ENCODE measurements around the gene KLHDC9.

KLHDC9 gene, protein sequence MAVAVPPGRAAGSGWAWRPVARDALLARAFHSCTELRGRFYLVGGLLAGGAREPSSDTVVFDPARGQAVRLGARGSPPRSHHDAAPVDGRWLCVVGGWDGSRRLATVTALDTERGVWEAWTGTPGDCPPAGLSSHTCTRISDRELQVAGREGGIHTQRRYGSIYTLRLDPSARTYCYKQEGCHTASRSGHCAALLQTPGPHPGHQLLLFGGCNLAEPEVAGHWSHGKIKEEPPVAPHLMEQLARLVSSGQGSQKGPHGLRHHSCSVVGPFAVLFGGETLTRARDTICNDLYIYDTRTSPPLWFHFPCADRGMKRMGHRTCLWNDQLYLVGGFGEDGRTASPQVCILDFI

DNA sequence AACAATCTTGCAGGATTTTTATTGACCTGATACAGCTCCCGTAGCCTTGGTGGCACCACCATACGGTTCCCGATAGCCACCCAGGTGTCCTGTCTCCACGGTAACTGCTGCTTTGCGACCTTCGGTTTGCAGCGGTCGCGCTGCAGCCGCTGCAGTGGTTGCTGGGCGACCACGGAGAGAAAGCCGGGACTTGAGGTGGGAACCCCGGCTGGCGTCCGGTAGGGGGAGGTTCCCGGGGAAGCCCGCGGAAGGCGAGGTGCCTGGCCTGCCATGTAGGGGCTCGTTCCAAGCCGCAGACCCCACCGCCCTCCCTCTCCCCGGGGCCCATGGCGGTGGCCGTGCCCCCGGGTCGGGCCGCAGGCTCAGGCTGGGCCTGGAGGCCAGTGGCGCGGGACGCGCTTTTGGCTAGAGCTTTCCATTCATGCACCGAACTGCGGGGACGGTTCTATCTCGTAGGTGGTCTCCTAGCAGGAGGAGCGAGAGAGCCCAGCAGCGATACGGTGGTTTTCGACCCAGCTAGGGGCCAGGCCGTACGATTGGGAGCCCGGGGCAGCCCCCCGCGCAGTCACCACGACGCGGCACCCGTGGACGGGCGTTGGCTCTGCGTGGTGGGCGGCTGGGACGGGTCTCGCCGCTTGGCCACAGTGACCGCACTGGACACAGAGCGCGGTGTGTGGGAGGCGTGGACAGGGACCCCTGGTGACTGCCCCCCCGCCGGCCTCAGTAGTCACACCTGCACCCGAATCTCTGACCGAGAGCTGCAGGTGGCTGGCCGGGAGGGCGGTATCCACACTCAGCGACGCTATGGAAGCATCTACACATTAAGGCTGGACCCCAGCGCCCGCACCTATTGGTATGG lies at the start of gene KLHDC9:
Gene KLHDC9, plus strand, starts transcription at position 152 of the 859 bp plus-strand sequence. Its CDS starts 175 bp downstream, at position 327.
- peak within 1 kb of the TSS; percentile 75 for H3K27ac ChIP-seq
- peak; percentile 84 for TF ChIP-seq ZFX (IDR thresholded peaks at IDR 0.05)
- TF ChIP-seq, protein P1, sequence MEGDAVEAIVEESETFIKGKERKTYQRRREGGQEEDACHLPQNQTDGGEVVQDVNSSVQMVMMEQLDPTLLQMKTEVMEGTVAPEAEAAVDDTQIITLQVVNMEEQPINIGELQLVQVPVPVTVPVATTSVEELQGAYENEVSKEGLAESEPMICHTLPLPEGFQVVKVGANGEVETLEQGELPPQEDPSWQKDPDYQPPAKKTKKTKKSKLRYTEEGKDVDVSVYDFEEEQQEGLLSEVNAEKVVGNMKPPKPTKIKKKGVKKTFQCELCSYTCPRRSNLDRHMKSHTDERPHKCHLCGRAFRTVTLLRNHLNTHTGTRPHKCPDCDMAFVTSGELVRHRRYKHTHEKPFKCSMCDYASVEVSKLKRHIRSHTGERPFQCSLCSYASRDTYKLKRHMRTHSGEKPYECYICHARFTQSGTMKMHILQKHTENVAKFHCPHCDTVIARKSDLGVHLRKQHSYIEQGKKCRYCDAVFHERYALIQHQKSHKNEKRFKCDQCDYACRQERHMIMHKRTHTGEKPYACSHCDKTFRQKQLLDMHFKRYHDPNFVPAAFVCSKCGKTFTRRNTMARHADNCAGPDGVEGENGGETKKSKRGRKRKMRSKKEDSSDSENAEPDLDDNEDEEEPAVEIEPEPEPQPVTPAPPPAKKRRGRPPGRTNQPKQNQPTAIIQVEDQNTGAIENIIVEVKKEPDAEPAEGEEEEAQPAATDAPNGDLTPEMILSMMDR (conservative IDR thresholded peaks at IDR 0.05), result no peak

DNA sequence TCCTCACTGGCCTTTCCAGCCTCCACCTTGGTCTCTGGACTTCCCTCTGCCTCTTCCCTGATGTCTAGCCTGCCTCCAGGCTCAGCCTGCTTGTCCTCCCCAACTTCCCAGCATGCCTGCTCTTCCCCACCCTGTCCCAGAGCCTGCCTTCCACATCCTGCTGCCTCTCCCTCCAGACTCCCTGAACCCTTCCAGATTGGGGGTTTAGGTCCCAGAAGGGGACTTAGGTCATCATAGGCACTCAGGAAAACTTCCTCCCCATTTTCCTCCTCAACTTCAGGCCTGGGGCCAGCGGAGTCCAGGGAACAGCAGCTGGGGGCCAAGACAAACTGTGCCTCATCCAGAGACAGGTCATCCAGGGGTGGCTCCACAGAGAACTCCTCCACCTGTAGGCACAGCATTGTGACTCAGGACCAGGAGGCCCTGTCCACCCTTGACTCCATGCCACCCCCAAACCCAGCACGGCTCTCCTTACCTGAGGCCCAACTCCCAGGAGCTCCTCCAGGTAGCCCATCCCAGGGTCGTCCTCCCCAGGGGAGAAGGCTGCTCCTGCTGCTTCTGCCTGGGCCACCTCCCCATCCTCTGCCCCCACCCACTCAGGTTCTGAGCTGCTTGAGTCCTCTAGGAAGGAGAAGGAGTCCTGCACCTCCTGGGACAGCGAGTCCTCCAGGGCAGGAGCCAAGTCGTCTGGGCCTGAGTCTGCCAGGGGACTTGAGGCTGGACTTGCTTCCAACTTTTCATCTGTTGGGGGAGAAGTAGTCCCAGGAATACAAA lies 49.0 kb upstream of the KLHDC9 start:
- no peak overlapping the region for H3K27ac ChIP-seq
- TF ChIP-seq, protein P1 (conservative IDR thresholded peaks at IDR 0.05), result no peak
- TF ChIP-seq ZFX (IDR thresholded peaks at IDR 0.05), result no peak

DNA sequence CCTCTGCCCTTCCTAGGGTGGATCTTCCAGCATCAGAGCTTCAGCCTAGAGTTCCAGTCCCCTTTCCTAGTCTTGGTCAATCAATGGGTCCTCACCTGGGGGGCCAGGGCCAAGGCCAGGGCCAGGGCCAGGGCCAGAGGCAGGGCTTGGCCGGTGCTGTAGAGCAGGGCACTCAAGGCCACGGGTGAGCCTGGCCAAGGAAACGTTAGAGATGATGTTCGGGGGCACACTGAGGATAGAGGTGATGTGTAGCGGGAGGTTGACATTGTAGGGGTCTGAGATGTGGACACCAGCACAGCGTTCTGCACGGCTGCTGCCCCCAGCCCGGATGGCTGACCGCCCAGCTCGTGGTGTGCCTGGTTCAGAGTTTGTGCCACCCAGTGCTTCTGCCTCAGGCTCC lies 46.9 kb upstream of the KLHDC9 start:
- no peak for TF ChIP-seq ZFX (IDR thresholded peaks at IDR 0.05)
- TF ChIP-seq, protein P1 (conservative IDR thresholded peaks at IDR 0.05), result no peak
- no peak overlapping the region for H3K27ac ChIP-seq

DNA sequence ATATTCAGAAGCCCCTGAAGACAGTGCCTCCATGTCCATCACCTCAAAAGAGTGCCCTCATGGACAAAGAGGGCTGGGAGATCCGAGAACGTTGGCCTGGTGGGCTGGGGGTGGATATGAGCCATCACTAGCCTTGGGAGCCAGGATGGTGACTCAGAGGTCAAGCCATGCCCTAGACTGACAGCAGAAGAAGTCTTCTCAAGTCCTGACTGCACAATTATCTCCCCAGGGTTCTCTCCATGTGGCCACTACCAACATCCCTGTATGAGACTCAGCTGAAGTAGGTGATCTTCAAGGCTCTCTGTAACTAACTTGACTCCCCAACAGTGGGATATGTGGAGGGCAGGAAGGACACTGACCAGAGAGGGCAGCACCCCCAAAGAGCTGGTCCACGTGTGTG lies 45.3 kb upstream of the KLHDC9 start:
- no peak for TF ChIP-seq ZFX (IDR thresholded peaks at IDR 0.05)
- TF ChIP-seq, protein P1 (conservative IDR thresholded peaks at IDR 0.05), result no peak
- no peak overlapping the region for H3K27ac ChIP-seq

DNA sequence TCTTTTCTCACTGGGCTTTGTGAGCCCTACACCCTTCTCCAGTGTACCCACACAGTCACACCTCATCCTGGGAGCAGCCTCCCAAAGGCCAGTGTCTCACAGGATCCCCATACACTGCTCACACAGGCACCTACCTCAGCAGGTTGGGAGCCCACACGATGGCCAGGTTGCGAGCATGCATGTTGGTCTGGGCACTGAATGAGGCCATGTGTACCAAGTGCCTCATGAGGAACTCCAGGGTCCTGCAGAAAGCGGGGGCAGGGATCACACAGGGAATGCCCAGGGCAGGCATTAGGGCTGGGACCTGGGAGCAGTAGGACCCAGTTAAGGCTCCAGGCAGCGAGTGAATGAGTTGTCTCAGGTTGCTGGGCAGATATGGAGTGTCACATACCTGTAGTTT lies 43.9 kb upstream of the KLHDC9 start:
- TF ChIP-seq ZFX (IDR thresholded peaks at IDR 0.05), result no peak
- TF ChIP-seq, protein P1 (conservative IDR thresholded peaks at IDR 0.05), result no peak
- no peak overlapping the region for H3K27ac ChIP-seq

DNA sequence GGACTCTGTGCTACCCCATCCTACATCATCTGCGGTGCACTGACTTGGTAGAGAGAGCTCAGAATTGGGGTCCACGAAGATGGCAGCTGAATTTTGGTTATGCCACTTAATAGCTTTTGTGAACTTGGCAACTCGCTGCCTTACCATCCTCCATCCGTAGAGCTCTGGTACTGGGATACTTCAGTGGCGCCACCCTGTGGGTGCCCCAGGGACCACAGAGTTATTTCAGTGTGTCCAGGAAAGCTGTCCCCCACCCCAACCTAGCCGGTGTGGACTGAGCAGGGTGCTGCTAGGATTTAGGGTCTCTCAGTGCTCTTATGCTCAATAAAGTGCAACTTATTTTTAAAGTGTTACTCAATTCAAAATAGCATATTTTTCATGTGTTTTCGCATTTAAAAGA lies 43.4 kb upstream of the KLHDC9 start:
- H3K27ac ChIP-seq, result no peak overlapping the region
- TF ChIP-seq ZFX (IDR thresholded peaks at IDR 0.05), result no peak

DNA sequence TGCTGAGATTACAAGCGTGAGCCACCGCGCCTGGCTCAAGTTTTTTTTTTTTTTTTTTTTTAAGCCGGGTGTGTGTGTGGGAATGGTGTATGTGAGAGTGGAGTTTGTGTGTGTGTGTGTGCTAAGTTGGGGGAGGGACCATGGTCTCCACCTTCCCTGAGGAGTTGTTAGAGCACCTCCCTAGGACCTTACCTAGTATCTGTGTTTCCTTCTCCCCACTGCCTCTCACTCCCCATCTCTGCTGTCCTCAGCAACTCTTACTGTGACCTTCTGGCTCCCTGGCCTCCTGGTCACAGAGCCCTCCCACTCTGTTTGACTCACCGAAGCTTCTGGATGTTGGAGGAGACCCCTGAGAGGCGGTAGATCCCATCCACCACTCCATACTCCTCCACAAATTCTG lies 38.9 kb upstream of the KLHDC9 start:
- no peak for TF ChIP-seq ZFX (IDR thresholded peaks at IDR 0.05)
- TF ChIP-seq, protein P1 (conservative IDR thresholded peaks at IDR 0.05), result no peak
- H3K27ac ChIP-seq, result no peak overlapping the region
